Breast epithelium (tissue), 3 donors: Measurements from ENCODE around the gene GSTM2. TPM values are rescaled to one million over a fixed set of nuclear protein-coding genes. Genes with fewer than 3 reads are reported as not detected.

Source experiments
- total RNA-seq, 3 donors: library from RNA; depleted of rRNA; stranded (reverse); fragments of >200 nt; gene quantifications; one replicate each; pipeline ENCODE4 v1.1.0, GENCODE V29; 2016

The GSTM2 gene
- total RNA-seq, 3 donors from 2014 or later = 47.8 to 93.4 (median 66.5) TPM

Other genes with a start within 250 kb of the GSTM2 start
- 10 to 100 TPM; 23.7 to 36.7 (median 28.8) TPM for gene PSMA5, start 241.6 kb upstream of the GSTM2 start, total RNA-seq
- 1 to 10 TPM in 1 of 3 donors, under 1 TPM in 2; 0.44 to 1.4 (median 0.66) TPM for gene SYPL2, start 201.5 kb upstream of the GSTM2 start, total RNA-seq
- gene ATXN7L2, start 184.2 kb upstream of the GSTM2 start, total RNA-seq = 1 to 10 TPM; 2.4 to 4.1 (median 2.9) TPM
- 1 to 10 TPM; 6.6 to 9.1 (median 8.2) TPM for gene CYB561D1, start 174.0 kb upstream of the GSTM2 start, total RNA-seq
- 1 to 10 TPM; 3.0 to 9.5 (median 6.4) TPM for gene AMIGO1, start 158.3 kb upstream of the GSTM2 start, total RNA-seq
- gene GPR61, start 128.2 kb upstream of the GSTM2 start, total RNA-seq = not detected
- 1 to 10 TPM; 5.9 to 6.9 (median 6.2) TPM for gene GNAI3, start 119.4 kb upstream of the GSTM2 start, total RNA-seq
- gene GNAT2, start 48.4 kb upstream of the GSTM2 start, total RNA-seq = not detected
- gene AMPD2, start 48.2 kb upstream of the GSTM2 start, total RNA-seq = 10 to 100 TPM; 21.3 to 68.2 (median 47.4) TPM
- gene GSTM4, start 12.0 kb upstream of the GSTM2 start, total RNA-seq = 10 to 100 TPM; 21.9 to 31.5 (median 28.2) TPM
- 10 to 100 TPM in 1 of 3 donors, not detected in 2; 33.8 TPM for gene GSTM1, start 19.8 kb downstream of the GSTM2 start, total RNA-seq
- gene GSTM5, start 44.2 kb downstream of the GSTM2 start, total RNA-seq = 1 to 10 TPM; 1.8 to 4.6 (median 3.6) TPM
- gene GSTM3, start 73.0 kb downstream of the GSTM2 start, total RNA-seq = 100 to 1,000 TPM in 2 of 3 donors, 10 to 100 TPM in 1; 40.0 to 226 (median 105) TPM
- 1 to 10 TPM in 1 of 3 donors, not detected in 2; 3.6 TPM for gene EPS8L3, start 95.9 kb downstream of the GSTM2 start, total RNA-seq
- 10 to 100 TPM; 28.2 to 54.7 (median 54.4) TPM for gene CSF1, start 242.8 kb downstream of the GSTM2 start, total RNA-seq